MM.1S (cell line): Measurements from ENCODE around the gene ANTXR1.

Experiments
- CTCF ChIP-seq: fragments of 300-600 bp; sonication (generic); IDR thresholded peaks from 2 replicates; pipeline ENCODE4 v1.5.1; 2016; ENCODE audit warnings: antibody characterized with exemption, low read length, mixed read lengths
- EZH2 ChIP-seq: fragments of 300-600 bp; sonication (generic); optimal IDR thresholded peaks from 2 replicates; pipeline ENCODE3; 2017; ENCODE audit warnings: low read depth, mild to moderate bottlenecking, antibody characterized with exemption, low read length, mixed read lengths
- EZH2phosphoT487 ChIP-seq: fragments of 300-600 bp; sonication (generic); IDR thresholded peaks from 2 replicates; pipeline ENCODE4 v1.6.1; 2018; ENCODE audit warnings: antibody characterized with exemption, low read length

GRCh38 chr2:69010437-69011194 lies 2.4 kb upstream of the ANTXR1 start:
- TF ChIP-seq CTCF (no peak), EZH2 (no peak), EZH2phosphoT487 (no peak)
